OCI-LY7 (cell line): Measurements from ENCODE around the gene FN3KRP. TPM values are rescaled to one million over a fixed set of nuclear protein-coding genes. Genes with fewer than 3 reads are reported as not detected.
A peak's percentile ranks its signal among the peaks of the same experiment; 100 is the strongest.

Experiments
- BruUV-seq: library from RNA; stranded (reverse); fragments of 400-500 nt; replicated peaks from 2 replicates; lab custom pipeline; 2021; lab: Mats Ljungman, UMichigan
- CTCF ChIA-PET: fragments of 300-600 bp; sonication (Branson Sonifier 250); formaldehyde crosslinking; loops from one replicate; lab custom pipeline; 2022; ENCODE audit warnings: antibody characterized with exemption; ENCODE audit not compliant: unreplicated experiment; lab: Charles Lee
- POLR2A ChIA-PET: fragments of 300-600 bp; sonication (Branson Sonifier 250); formaldehyde crosslinking; loops from one replicate; lab custom pipeline; 2022; ENCODE audit warnings: antibody characterized with exemption; lab: Charles Lee
- DNase-seq: peaks from one replicate; pipeline ENCODE4 v3.0.0-alpha.2; 2015; ENCODE audit warnings: low spot score
- H2AFZ ChIP-seq: fragments of 200-600 bp; sonication (generic), shearing (Covaris generic); 2 replicates; pipeline ENCODE4 v1.6.1; 2014; ENCODE audit warnings: mild to moderate bottlenecking, antibody characterized with exemption, low read length, moderate library complexity
- H3K27ac ChIP-seq: fragments of 200-600 bp; sonication (generic); 2 replicates; pipeline ENCODE4 v1.5.1; 2014; ENCODE audit warnings: mixed run types, low read depth, mild to moderate bottlenecking, moderate library complexity, low read length, inconsistent platforms; ENCODE audit not compliant: poor library complexity, severe bottlenecking
- H3K36me3 ChIP-seq: fragments of 200-600 bp; sonication (generic); 2 replicates; pipeline ENCODE4 v1.6.1; 2014; ENCODE audit warnings: mild to moderate bottlenecking, antibody characterized with exemption, low read length, moderate library complexity, mixed read lengths; ENCODE audit not compliant: insufficient read depth
- H3K4me1 ChIP-seq: fragments of 200-600 bp; sonication (generic); 2 replicates; pipeline ENCODE4 v1.5.1; 2014; ENCODE audit warnings: mild to moderate bottlenecking, low read length; ENCODE audit not compliant: insufficient read depth, poor library complexity, severe bottlenecking
- H3K4me2 ChIP-seq: fragments of 200-600 bp; sonication (generic); 2 replicates; pipeline ENCODE4 v1.6.1; 2014; ENCODE audit warnings: mild to moderate bottlenecking, low read length
- H3K4me3 ChIP-seq: fragments of 200-600 bp; sonication (generic); 2 replicates; pipeline ENCODE4 v1.5.1; 2014; ENCODE audit warnings: mild to moderate bottlenecking, low read depth, low read length; ENCODE audit not compliant: poor library complexity, severe bottlenecking
- H3K79me2 ChIP-seq: fragments of 200-600 bp; sonication (generic); 2 replicates; pipeline ENCODE4 v1.6.1; 2016; ENCODE audit warnings: low read depth, mild to moderate bottlenecking, low read length, moderate library complexity, mixed read lengths; ENCODE audit not compliant: insufficient read depth
- H3K9me2 ChIP-seq: fragments of 200-600 bp; sonication (generic); 2 replicates; pipeline ENCODE4 v1.6.1; 2016; ENCODE audit warnings: mild to moderate bottlenecking, low read length, mixed read lengths; ENCODE audit not compliant: insufficient read depth
- H3K9me3 ChIP-seq: fragments of 200-600 bp; sonication (generic); 2 replicates; pipeline ENCODE4 v1.6.1; 2014; ENCODE audit warnings: mild to moderate bottlenecking, mixed run types, low read length, mixed read lengths
- H4K20me1 ChIP-seq: fragments of 200-600 bp; sonication (generic); 2 replicates; pipeline ENCODE4 v1.6.1; 2014; ENCODE audit warnings: mild to moderate bottlenecking, antibody characterized with exemption, low read length, moderate library complexity, mixed read lengths; ENCODE audit not compliant: insufficient read depth
- EZH2phosphoT487 ChIP-seq: fragments of 200-600 bp; sonication (generic); IDR thresholded peaks from 2 replicates; pipeline ENCODE4 v1.6.1; 2018; ENCODE audit warnings: low read depth, borderline replicate concordance, mild to moderate bottlenecking, mixed run types, antibody characterized with exemption, low read length, moderate library complexity, mixed read lengths
- intact Hi-C: fragments of 100-400 bp; cut with micrococcal nuclease; formaldehyde crosslinking; loops from one replicate; pipeline ENCODE4 v1.10.0; 2022; ENCODE audit not compliant: unreplicated experiment
- total RNA-seq, 2 experiments: library from RNA; depleted of rRNA in 1 of 2; stranded (reverse); fragments of >200 nt in 1 of 2; shearing (Covaris generic) in 1 of 2; gene quantifications; 2 replicates each; pipeline ENCODE4 v1.2.3, GENCODE V29; 2014 to 2022
- TF ChIP-seq, protein P1 (sequence below): fragments of 200-600 bp; sonication (generic); conservative IDR thresholded peaks from 2 replicates; pipeline ENCODE4 v1.5.1; 2014; ENCODE audit warnings: mild to moderate bottlenecking, antibody characterized with exemption, low read length, moderate library complexity, mixed read lengths

FN3KRP gene
- total RNA-seq, 2 experiments from 2014 or later: 52.1 to 91.8 TPM

DNA sequence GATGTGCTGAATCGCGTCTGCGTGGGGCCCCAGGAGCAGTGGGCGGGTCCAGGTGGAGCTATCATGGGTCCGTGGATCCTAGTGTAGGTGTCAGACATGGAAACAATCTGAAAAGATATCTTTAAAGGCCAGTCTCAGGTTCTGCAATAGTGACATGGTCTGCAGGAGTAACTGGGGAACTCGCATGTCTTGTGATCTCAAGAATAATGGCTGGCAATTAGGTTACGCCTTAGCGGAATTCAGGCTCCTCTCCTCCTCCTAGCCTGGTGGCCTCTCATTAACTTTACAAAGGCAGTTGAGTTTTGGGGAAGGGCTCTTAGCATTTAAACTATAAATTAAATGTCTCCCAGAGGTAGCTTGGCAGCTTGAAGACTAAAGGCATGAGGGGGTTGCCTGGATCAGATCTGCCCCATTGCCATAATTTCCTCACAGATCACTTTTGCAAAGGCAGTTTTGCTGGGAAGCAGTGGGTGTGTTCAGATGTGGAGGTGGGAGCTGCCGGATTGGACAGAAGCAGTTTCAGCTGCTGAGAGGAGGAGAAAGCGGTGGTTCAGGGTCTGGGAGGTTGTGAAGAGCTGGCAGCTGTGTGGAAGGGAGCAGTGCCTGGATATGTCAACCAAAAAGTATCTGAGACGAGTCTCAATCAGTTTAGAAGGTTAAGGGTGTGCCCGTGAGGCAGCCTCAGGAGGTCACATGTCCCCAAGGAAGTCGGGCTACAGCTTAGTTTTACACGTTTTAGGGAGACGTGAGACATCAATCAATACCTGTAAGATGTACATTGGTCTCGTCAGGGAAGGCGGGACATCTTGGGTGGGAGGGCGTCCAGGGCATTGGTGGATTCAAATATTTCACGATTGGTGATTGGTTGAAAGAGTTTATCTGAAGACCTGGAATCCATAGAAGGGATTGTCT, 38.0 kb downstream of the FN3KRP start:
- ChIA-PET CTCF (no interaction called here), POLR2A (interaction anchor here (0.6 to 1.8 kb wide), 4 partner anchors 9 to 132 kb away, joined by 3 to 5 read pairs (median 4); no protein-coding TSS in a partner anchor)
- Histone ChIP-seq H3K27ac (peak overlapping the region; percentile 18), H3K4me2 (peak overlapping the region; percentile 23; the same call in 1 of the 2 replicates), H3K4me1 (peaks cover 31% of the 10 kb centered on the region), H3K9me3 (no peaks in the 10 kb centered on the region), H3K79me2 (peaks cover 33% of the 10 kb centered on the region), H3K9me2 (no peaks in the 10 kb centered on the region), H2AFZ (no peak overlapping the region), H3K4me3 (no peak overlapping the region), H4K20me1 (no peaks in the 10 kb centered on the region), H3K36me3 (peaks cover 34% of the 10 kb centered on the region)
- BruUV-seq: no TSS peak
- TF ChIP-seq, protein P1, sequence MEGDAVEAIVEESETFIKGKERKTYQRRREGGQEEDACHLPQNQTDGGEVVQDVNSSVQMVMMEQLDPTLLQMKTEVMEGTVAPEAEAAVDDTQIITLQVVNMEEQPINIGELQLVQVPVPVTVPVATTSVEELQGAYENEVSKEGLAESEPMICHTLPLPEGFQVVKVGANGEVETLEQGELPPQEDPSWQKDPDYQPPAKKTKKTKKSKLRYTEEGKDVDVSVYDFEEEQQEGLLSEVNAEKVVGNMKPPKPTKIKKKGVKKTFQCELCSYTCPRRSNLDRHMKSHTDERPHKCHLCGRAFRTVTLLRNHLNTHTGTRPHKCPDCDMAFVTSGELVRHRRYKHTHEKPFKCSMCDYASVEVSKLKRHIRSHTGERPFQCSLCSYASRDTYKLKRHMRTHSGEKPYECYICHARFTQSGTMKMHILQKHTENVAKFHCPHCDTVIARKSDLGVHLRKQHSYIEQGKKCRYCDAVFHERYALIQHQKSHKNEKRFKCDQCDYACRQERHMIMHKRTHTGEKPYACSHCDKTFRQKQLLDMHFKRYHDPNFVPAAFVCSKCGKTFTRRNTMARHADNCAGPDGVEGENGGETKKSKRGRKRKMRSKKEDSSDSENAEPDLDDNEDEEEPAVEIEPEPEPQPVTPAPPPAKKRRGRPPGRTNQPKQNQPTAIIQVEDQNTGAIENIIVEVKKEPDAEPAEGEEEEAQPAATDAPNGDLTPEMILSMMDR: no peak
- no peak for TF ChIP-seq EZH2phosphoT487
- intact Hi-C loops: loop anchor here (5.0 kb wide), 1 partner anchor 77 kb away; no protein-coding TSS in a partner anchor
- peak; percentile 52 for DNase-seq

DNA sequence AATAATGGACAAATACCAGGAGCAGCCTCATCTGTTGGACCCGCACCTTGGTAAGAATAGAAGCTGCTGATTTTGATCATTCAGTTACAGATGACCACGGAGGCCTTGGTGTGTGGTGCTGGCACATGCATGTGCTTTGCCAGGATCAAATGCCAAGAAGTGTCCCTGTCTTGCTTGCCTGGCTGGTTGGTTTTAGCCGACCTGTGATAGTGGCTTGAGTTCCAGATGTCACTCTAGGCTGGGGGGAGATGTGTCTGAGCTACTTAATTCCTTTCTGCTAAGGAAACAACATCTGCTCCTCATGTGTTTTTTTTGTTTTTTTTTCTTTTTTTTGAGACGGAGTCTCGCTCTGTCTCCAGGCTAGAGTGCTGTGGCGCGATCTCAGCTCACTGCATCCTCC, 39.7 kb downstream of the FN3KRP start:
- CTCF ChIA-PET: no interaction called here
- intact Hi-C loops: no loop called here

More for the DNA sequence above, 39.7 kb downstream of the FN3KRP start:
- no peaks in the 10 kb centered on the region for H3K9me2 ChIP-seq
- TF ChIP-seq, protein P1: no peak
- TF ChIP-seq EZH2phosphoT487: no peak
- POLR2A ChIA-PET: interaction anchor here (0.6 to 1.8 kb wide), 4 partner anchors 40 to 413 kb away, joined by 3 to 5 read pairs (median 4); no protein-coding TSS in a partner anchor
- no peak overlapping the region for H2AFZ ChIP-seq
- H4K20me1 ChIP-seq: no peaks in the 10 kb centered on the region
- no peak overlapping the region for H3K27ac ChIP-seq
- peaks cover 46% of the 10 kb centered on the region for H3K36me3 ChIP-seq
- BruUV-seq: no TSS peak
- DNase-seq: no peak
- H3K4me2 ChIP-seq: no peak overlapping the region
- H3K4me3 ChIP-seq: no peak overlapping the region
- H3K9me3 ChIP-seq: no peaks in the 10 kb centered on the region
- H3K4me1 ChIP-seq: peaks cover 31% of the 10 kb centered on the region
- H3K79me2 ChIP-seq: peaks cover 33% of the 10 kb centered on the region
